ENCODE data around the gene TLCD4. TPM values are rescaled to one million over a fixed set of nuclear protein-coding genes. Genes with fewer than 3 reads are reported as not detected.

The TLCD4 gene
- total RNA-seq = 10 to 100 TPM; 14.3 to 26.9 (median 20.0) TPM
- polyA plus RNA-seq = 10 to 100 TPM in 1 of 3 donors, 1 to 10 TPM in 1, under 1 TPM in 1; 0.69 to 11.2 (median 4.3) TPM
- long read RNA-seq, donor 1, full-length matches to known transcripts = 16 of 17 reads
- long read RNA-seq, donor 1, partial matches to known transcripts = 0 of 17 reads
- long read RNA-seq, donor 1, other reads (novel, unspliced or antisense) = 1 of 17 reads
- long read RNA-seq, donor 2, full-length matches to known transcripts = 21 of 27 reads
- long read RNA-seq, donor 2, partial matches to known transcripts = 3 of 27 reads
- long read RNA-seq, donor 2, other reads (novel, unspliced or antisense) = 3 of 27 reads

- no peaks in the 10 kb centered on the region for H3K36me3 ChIP-seq (ENCODE audit: insufficient read depth in 1 of 2, low read depth in 1 of 2)
- DNase-seq (peak; percentile 70 to 80), ATAC-seq (peak; percentile 98 to 99 (median 98))
- intact Hi-C loops (cut with DNase I) = loop anchor here (5.0 kb wide), 3 partner anchors 35 to 115 kb away; partner anchors contain the start of genes ALG14 (in 1 of the 2) and RWDD3 (in 1 of the 2)
- TF ChIP-seq CTCF (IDR thresholded peaks at IDR 0.05) = no peak
- H3K27ac ChIP-seq = peak within 1 kb of the TSS; percentile 79
- peaks cover 13% of the 10 kb centered on the region for H3K4me1 ChIP-seq
- H3K4me3 ChIP-seq = peak within 1 kb of the TSS; percentile 78
- no peaks in the 10 kb centered on the region for H3K27me3 ChIP-seq (ENCODE audit: insufficient read depth in 3 of 3, low read length in 2 of 3)
- no peaks in the 10 kb centered on the region for H3K9me3 ChIP-seq
- WGBS, 3 donors = 0 to 1% (median 0%) methylated on average over 53 to 108 of the region's 108 CpGs
These were observed at the start of gene TLCD4 for GRCh38 chr1:95117207-95118066. Gene TLCD4 (plus strand): TSS chr1:95117355. CDS start chr1:95143902, 26,547 bp downstream.

- ATAC-seq (no peak), DNase-seq (no peak)
- Histone ChIP-seq H3K27ac (no peak overlapping the region), H3K9me3 (peaks cover 4% of the 10 kb centered on the region), H3K36me3 (ENCODE audit: insufficient read depth in 1 of 2, low read depth in 1 of 2) (peaks cover 0 to 29% of the 10 kb centered on the region in 2 donors), H3K4me1 (peaks cover 8% of the 10 kb centered on the region), H3K4me3 (no peak overlapping the region), H3K27me3 (ENCODE audit: insufficient read depth in 3 of 3, low read length in 2 of 3) (no peaks in the 10 kb centered on the region)
- intact Hi-C loops (cut with DNase I) = no loop called here
- no peak for TF ChIP-seq CTCF (IDR thresholded peaks at IDR 0.05)
- WGBS, 3 donors = 78 to 90% (median 87%) methylated on average over 5 of the region's 5 CpGs
These were observed 49.6 kb upstream of the TLCD4 start for GRCh38 chr1:95067568-95067967.

- ATAC-seq = no peak
These were observed 48.0 kb upstream of the TLCD4 start for GRCh38 chr1:95068956-95069709.

More at GRCh38 chr1:95068956-95069709, 48.0 kb upstream of the TLCD4 start:
- WGBS, 3 donors = 91 to 95% (median 92%) methylated on average over 6 of the region's 6 CpGs
- Histone ChIP-seq H3K9me3 (no peaks in the 10 kb centered on the region), H3K27me3 (ENCODE audit: insufficient read depth in 3 of 3, low read length in 2 of 3) (peaks cover 0 to 4% (median 0%) of the 10 kb centered on the region in 3 donors), H3K27ac (no peak overlapping the region), H3K4me3 (no peak overlapping the region), H3K36me3 (ENCODE audit: insufficient read depth in 1 of 2, low read depth in 1 of 2) (peaks cover 0 to 14% of the 10 kb centered on the region in 2 donors), H3K4me1 (peaks cover 12% of the 10 kb centered on the region)
- no peak for DNase-seq
- TF ChIP-seq CTCF (IDR thresholded peaks at IDR 0.05) = no peak
- intact Hi-C loops (cut with DNase I) = no loop called here

Measured in psoas muscle (tissue), 8 donors.